Neural progenitor cell (in vitro differentiated cells): ENCODE results near the gene MKRN2OS.

Source experiments
- CTCF ChIP-seq: fragments of 200-600 bp; sonication (generic); IDR thresholded peaks from 2 replicates; pipeline ENCODE4 v1.5.1; 2017; ENCODE audit warnings: antibody characterized with exemption, mild to moderate bottlenecking
- EZH2 ChIP-seq: fragments of 200-600 bp; sonication (generic); IDR thresholded peaks from 2 replicates; pipeline ENCODE4 v1.6.1; 2017; ENCODE audit warnings: antibody characterized with exemption, mild to moderate bottlenecking, moderate library complexity
- EZH2phosphoT487 ChIP-seq: fragments of 200-600 bp; sonication (generic); IDR thresholded peaks from 2 replicates; pipeline ENCODE4 v1.6.1; 2017; ENCODE audit warnings: antibody characterized with exemption

- TF ChIP-seq EZH2 (no peak), CTCF (no peak), EZH2phosphoT487 (no peak)
Observed at GRCh38 chr3:12566976-12567375, 21.7 kb upstream of the MKRN2OS start.
